Measurements from ENCODE around the gene MAD2L1BP.
A peak's percentile ranks its signal among the peaks of the same experiment; 100 is the strongest.
"Not testable (repeated sequence)": the region's sequence is repeated elsewhere in the genome, so short reads cannot be mapped to it uniquely, and the experiment has no call there.

The MAD2L1BP gene

GRCh38 chr6:43635387-43636307 is at the start of gene MAD2L1BP:
Gene MAD2L1BP, plus strand, starts transcription at chr6:43635840. Its CDS starts 36 bp downstream, at chr6:43635876.
- Histone ChIP-seq H3K36me3 (ENCODE audit: control insufficient read depth, insufficient read depth, low read length) (peaks cover 9% of the 10 kb centered on the region), H3K4me1 (ENCODE audit: control insufficient read depth, insufficient read depth, low read length) (peaks cover 7% of the 10 kb centered on the region), H3K9ac (ENCODE audit: low read length) (peak within 1 kb of the TSS; percentile 79)

GRCh38 chr6:43588194-43588593 is 47.4 kb upstream of the MAD2L1BP start:
- Histone ChIP-seq H3K27ac (ENCODE audit: low read depth, low read length) (no peak overlapping the region), H3K4me3 (ENCODE audit: low read length) (no peak overlapping the region), H3K36me3 (ENCODE audit: control insufficient read depth, insufficient read depth, low read length) (peaks cover 20% of the 10 kb centered on the region), H3K9ac (ENCODE audit: low read length) (no peak overlapping the region), H3K27me3 (ENCODE audit: control insufficient read depth, insufficient read depth, low read length) (no peaks in the 10 kb centered on the region), H3K4me1 (ENCODE audit: control insufficient read depth, insufficient read depth, low read length) (no peaks in the 10 kb centered on the region)

More at GRCh38 chr6:43635387-43636307, at the start of gene MAD2L1BP:
- no peaks in the 10 kb centered on the region for H3K27me3 ChIP-seq (ENCODE audit: control insufficient read depth, insufficient read depth, low read length)
- H3K27ac ChIP-seq (ENCODE audit: low read depth, low read length), result peak within 1 kb of the TSS; percentile 85
- H3K4me3 ChIP-seq (ENCODE audit: low read length), result peak within 1 kb of the TSS; percentile 87

- H3K27me3 ChIP-seq (ENCODE audit: control insufficient read depth, insufficient read depth, low read length); H3K4me1 ChIP-seq (ENCODE audit: control insufficient read depth, insufficient read depth, low read length); H3K36me3 ChIP-seq (ENCODE audit: control insufficient read depth, insufficient read depth, low read length); H3K27ac ChIP-seq (ENCODE audit: low read depth, low read length); H3K9ac ChIP-seq (ENCODE audit: low read length); H3K4me3 ChIP-seq (ENCODE audit: low read length): not testable (repeated sequence)
Measured at GRCh38 chr6:43589564-43589963, 46.1 kb upstream of the MAD2L1BP start.

- Histone ChIP-seq H3K4me1 (ENCODE audit: control insufficient read depth, insufficient read depth, low read length) (no peaks in the 10 kb centered on the region), H3K4me3 (ENCODE audit: low read length) (no peak overlapping the region), H3K27me3 (ENCODE audit: control insufficient read depth, insufficient read depth, low read length) (no peaks in the 10 kb centered on the region), H3K9ac (ENCODE audit: low read length) (no peak overlapping the region), H3K27ac (ENCODE audit: low read depth, low read length) (no peak overlapping the region), H3K36me3 (ENCODE audit: control insufficient read depth, insufficient read depth, low read length) (no peaks in the 10 kb centered on the region)
Measured at GRCh38 chr6:43593938-43594337, 41.7 kb upstream of the MAD2L1BP start.

- Histone ChIP-seq H3K36me3 (ENCODE audit: control insufficient read depth, insufficient read depth, low read length) (peaks cover 2% of the 10 kb centered on the region), H3K4me1 (ENCODE audit: control insufficient read depth, insufficient read depth, low read length) (no peaks in the 10 kb centered on the region), H3K27ac (ENCODE audit: low read depth, low read length) (no peak overlapping the region), H3K4me3 (ENCODE audit: low read length) (no peak overlapping the region), H3K27me3 (ENCODE audit: control insufficient read depth, insufficient read depth, low read length) (no peaks in the 10 kb centered on the region), H3K9ac (ENCODE audit: low read length) (no peak overlapping the region)
Measured at GRCh38 chr6:43600595-43600994, 35.0 kb upstream of the MAD2L1BP start.

- Histone ChIP-seq H3K27ac (ENCODE audit: low read depth, low read length) (no peak overlapping the region), H3K9ac (ENCODE audit: low read length) (no peak overlapping the region), H3K27me3 (ENCODE audit: control insufficient read depth, insufficient read depth, low read length) (no peaks in the 10 kb centered on the region), H3K36me3 (ENCODE audit: control insufficient read depth, insufficient read depth, low read length) (peaks cover 2% of the 10 kb centered on the region), H3K4me1 (ENCODE audit: control insufficient read depth, insufficient read depth, low read length) (no peaks in the 10 kb centered on the region), H3K4me3 (ENCODE audit: low read length) (no peak overlapping the region)
Measured at GRCh38 chr6:43604174-43604573, 31.5 kb upstream of the MAD2L1BP start.

GRCh38 chr6:43606019-43606418 is 29.6 kb upstream of the MAD2L1BP start:
- H3K9ac ChIP-seq (ENCODE audit: low read length), result no peak overlapping the region
- no peaks in the 10 kb centered on the region for H3K27me3 ChIP-seq (ENCODE audit: control insufficient read depth, insufficient read depth, low read length)
- H3K36me3 ChIP-seq (ENCODE audit: control insufficient read depth, insufficient read depth, low read length), result peaks cover 7% of the 10 kb centered on the region
- H3K4me1 ChIP-seq (ENCODE audit: control insufficient read depth, insufficient read depth, low read length), result no peaks in the 10 kb centered on the region
- no peak overlapping the region for H3K4me3 ChIP-seq (ENCODE audit: low read length)
- no peak overlapping the region for H3K27ac ChIP-seq (ENCODE audit: low read depth, low read length)

- H3K4me3 ChIP-seq (ENCODE audit: low read length), result no peak overlapping the region
- no peak overlapping the region for H3K9ac ChIP-seq (ENCODE audit: low read length)
- H3K36me3 ChIP-seq (ENCODE audit: control insufficient read depth, insufficient read depth, low read length), result peaks cover 10% of the 10 kb centered on the region
- no peak overlapping the region for H3K27ac ChIP-seq (ENCODE audit: low read depth, low read length)
- no peaks in the 10 kb centered on the region for H3K4me1 ChIP-seq (ENCODE audit: control insufficient read depth, insufficient read depth, low read length)
- no peaks in the 10 kb centered on the region for H3K27me3 ChIP-seq (ENCODE audit: control insufficient read depth, insufficient read depth, low read length)
Measured at GRCh38 chr6:43608310-43608763, 27.3 kb upstream of the MAD2L1BP start.

GRCh38 chr6:43608807-43609206 is 26.8 kb upstream of the MAD2L1BP start:
- Histone ChIP-seq H3K4me1 (ENCODE audit: control insufficient read depth, insufficient read depth, low read length) (no peaks in the 10 kb centered on the region), H3K27ac (ENCODE audit: low read depth, low read length) (no peak overlapping the region), H3K4me3 (ENCODE audit: low read length) (no peak overlapping the region), H3K36me3 (ENCODE audit: control insufficient read depth, insufficient read depth, low read length) (peaks cover 13% of the 10 kb centered on the region), H3K27me3 (ENCODE audit: control insufficient read depth, insufficient read depth, low read length) (no peaks in the 10 kb centered on the region), H3K9ac (ENCODE audit: low read length) (no peak overlapping the region)

- H3K4me1 ChIP-seq (ENCODE audit: control insufficient read depth, insufficient read depth, low read length), result no peaks in the 10 kb centered on the region
- peaks cover 17% of the 10 kb centered on the region for H3K36me3 ChIP-seq (ENCODE audit: control insufficient read depth, insufficient read depth, low read length)
- no peak overlapping the region for H3K27ac ChIP-seq (ENCODE audit: low read depth, low read length)
- H3K27me3 ChIP-seq (ENCODE audit: control insufficient read depth, insufficient read depth, low read length), result no peaks in the 10 kb centered on the region
- H3K4me3 ChIP-seq (ENCODE audit: low read length), result no peak overlapping the region
- no peak overlapping the region for H3K9ac ChIP-seq (ENCODE audit: low read length)
Measured at GRCh38 chr6:43609402-43609801, 26.2 kb upstream of the MAD2L1BP start.

- H3K4me1 ChIP-seq (ENCODE audit: control insufficient read depth, insufficient read depth, low read length), result no peaks in the 10 kb centered on the region
- no peaks in the 10 kb centered on the region for H3K27me3 ChIP-seq (ENCODE audit: control insufficient read depth, insufficient read depth, low read length)
- peaks cover 15% of the 10 kb centered on the region for H3K36me3 ChIP-seq (ENCODE audit: control insufficient read depth, insufficient read depth, low read length)
- H3K4me3 ChIP-seq (ENCODE audit: low read length), result no peak overlapping the region
- no peak overlapping the region for H3K9ac ChIP-seq (ENCODE audit: low read length)
- H3K27ac ChIP-seq (ENCODE audit: low read depth, low read length), result no peak overlapping the region
Measured at GRCh38 chr6:43610431-43610830, 25.2 kb upstream of the MAD2L1BP start.

- Histone ChIP-seq H3K27ac (ENCODE audit: low read depth, low read length) (no peak overlapping the region), H3K9ac (ENCODE audit: low read length) (no peak overlapping the region), H3K36me3 (ENCODE audit: control insufficient read depth, insufficient read depth, low read length) (peaks cover 15% of the 10 kb centered on the region), H3K4me1 (ENCODE audit: control insufficient read depth, insufficient read depth, low read length) (no peaks in the 10 kb centered on the region), H3K4me3 (ENCODE audit: low read length) (no peak overlapping the region), H3K27me3 (ENCODE audit: control insufficient read depth, insufficient read depth, low read length) (no peaks in the 10 kb centered on the region)
Measured at GRCh38 chr6:43613721-43614395, 21.8 kb upstream of the MAD2L1BP start.

Measured in rectal smooth muscle tissue (tissue), 1 donor.